ENCODE measurements around the gene DDA1. TPM values are rescaled to one million over a fixed set of nuclear protein-coding genes. Genes with fewer than 3 reads are reported as not detected.
A peak's percentile ranks its signal among the peaks of the same experiment; 100 is the strongest.

DDA1 gene
- total and polyA plus RNA-seq, 2 of the 13 experiments (the other 11 are each of a cell fraction or from before 2014, with no cell fraction given), result 24.5 to 26.0 TPM

GRCh38 chr19:17263712-17264640, 45.4 kb upstream of the DDA1 start:
- ChIA-PET CTCF (ENCODE audit: low intra/inter-chr PET ratio, low total read pairs) (no interaction called here), POLR2A (interaction anchor here (1.4 to 3.4 kb wide), 4 partner anchors 9 to 49 kb away, joined by 5 to 13 read pairs (median 6); partner anchors contain the start of gene USE1)
- no TSS peak for BruUV-seq (replicated peaks)
- Histone ChIP-seq H2AFZ (ENCODE audit: low read length) (no peak overlapping the region), H3K4me3 (replicated peaks in 1 of 3; ENCODE audit: insufficient read depth in 1 of 3, low read depth in 2 of 3, low read length in 3 of 3) (peak overlapping the region in 2 of 3 experiments; percentile 9 to 27; a peak in 2 of 6 replicates), H3K9me3 (ENCODE audit: low read length) (no peaks in the 10 kb centered on the region), H3K27ac (ENCODE audit: extremely low read length, insufficient read depth, low read length) (no peak overlapping the region), H4K20me1 (ENCODE audit: insufficient read depth, low read length) (no peaks in the 10 kb centered on the region), H3K4me2 (ENCODE audit: low read depth, low read length) (peak overlapping the region; percentile 54), H3K36me3 (replicated peaks in 1 of 2; ENCODE audit: control insufficient read depth in 1 of 2, insufficient read depth in 2 of 2, low read length in 2 of 2) (peaks cover 0 to 4% of the 10 kb centered on the region in 2 experiments; a peak in 1 of 5 replicates), H3K79me2 (ENCODE audit: insufficient read depth, low read length) (peaks cover 13% of the 10 kb centered on the region), H3K4me1 (ENCODE audit: insufficient read depth, low read length) (peaks cover 66% of the 10 kb centered on the region), H3K27me3 (ENCODE audit: control insufficient read depth in 1 of 2, insufficient read depth in 2 of 2, low read length in 2 of 2) (peaks cover 0 to 6% of the 10 kb centered on the region in 2 experiments; a peak in 2 of 5 replicates), H3K9ac (ENCODE audit: insufficient read depth, low read depth, low read length) (peak overlapping the region; percentile 42; the same call in 1 of the 2 replicates)
- WGBS (ENCODE audit: low lambda C conversion rate), result 68% methylated on average over 18 of the region's 23 CpGs
- DNase-seq (ENCODE audit: low spot score) (no peak), FAIRE-seq (no peak), ATAC-seq (no peak)
- in situ Hi-C loops (cut with HindIII; ENCODE audit: extremely low pct_ligation_motif_present, low pct_unique_long_range_greater_than_20kb), result no loop called here
- intact Hi-C loops (cut with micrococcal nuclease; ENCODE audit: unreplicated experiment), result no loop called here
- TF ChIP-seq BORCS8-MEF2B (CRISPR knock-in tag; IDR thresholded peaks at IDR 0.05) (no peak), ZNF275 (CRISPR knock-in tag; IDR thresholded peaks at IDR 0.05; ENCODE audit: borderline replicate concordance) (no peak), HOXD1 (CRISPR knock-in tag; IDR thresholded peaks at IDR 0.05) (no peak), IRF1 (CRISPR knock-in tag; IDR thresholded peaks at IDR 0.05; ENCODE audit: low read depth) (no peak), ZFP36 (IDR thresholded peaks at IDR 0.05; ENCODE audit: borderline replicate concordance, low read depth, low read length, partially characterized antibody) (peak; percentile 83), HNF1B (CRISPR knock-in tag; IDR thresholded peaks at IDR 0.05) (0 out of 2 replicates have a peak, but pooled peaks have one; percentile 9), RORA (CRISPR knock-in tag; IDR thresholded peaks at IDR 0.05) (no peak), NR1H2 (CRISPR knock-in tag; IDR thresholded peaks at IDR 0.05; ENCODE audit: borderline replicate concordance, low read depth) (no peak), HNRNPLL (IDR thresholded peaks at IDR 0.05; ENCODE audit: low read depth, low read length, poor library complexity, severe bottlenecking) (peak; percentile 17), ZMYM3 (CRISPR knock-in tag; IDR thresholded peaks at IDR 0.05) (peak; percentile 83), ZNF629 (CRISPR knock-in tag; conservative IDR thresholded peaks at IDR 0.05) (peak; percentile 79), ZNF460 (CRISPR knock-in tag; IDR thresholded peaks at IDR 0.05; ENCODE audit: borderline replicate concordance) (0 out of 2 replicates have a peak, but pooled peaks have one; percentile 33), KDM1A (CRISPR knock-in tag; IDR thresholded peaks at IDR 0.05) (peak; percentile 84; the same call in 1 of the 2 replicates), ADNP (CRISPR knock-in tag; IDR thresholded peaks at IDR 0.05) (0 out of 2 replicates have a peak, but pooled peaks have one; percentile 43), ZNF256 (CRISPR knock-in tag; conservative IDR thresholded peaks at IDR 0.05) (no peak), ERF (CRISPR knock-in tag; IDR thresholded peaks at IDR 0.05) (0 out of 2 replicates have a peak, but pooled peaks have one; percentile 5), REL (CRISPR knock-in tag; conservative IDR thresholded peaks at IDR 0.05) (no peak)
